Measurements from ENCODE around the gene CHST11.

CHST11 gene

GRCh38 chr12:104456417-104456949 is at the start of gene CHST11:
Gene CHST11, plus strand, starts transcription at chr12:104456948.
- peak; percentile 82 for DNase-seq

GRCh38 chr12:104407438-104407837 is 49.3 kb upstream of the CHST11 start:
- DNase-seq, result no peak

- DNase-seq, result no peak
Observed at GRCh38 chr12:104407922-104408321, 48.8 kb upstream of the CHST11 start.

GRCh38 chr12:104410326-104410725 is 46.4 kb upstream of the CHST11 start:
- no peak for DNase-seq

GRCh38 chr12:104410786-104411185 is 46.0 kb upstream of the CHST11 start:
- DNase-seq, result no peak

GRCh38 chr12:104411826-104412641 is 44.7 kb upstream of the CHST11 start:
- no peak for DNase-seq

GRCh38 chr12:104412681-104413080 is 44.1 kb upstream of the CHST11 start:
- no peak for DNase-seq

GRCh38 chr12:104413330-104413729 is 43.4 kb upstream of the CHST11 start:
- no peak for DNase-seq

GRCh38 chr12:104414581-104415341 is 42.0 kb upstream of the CHST11 start:
- DNase-seq, result peak; percentile 13

- no peak for DNase-seq
Observed at GRCh38 chr12:104415342-104415980, 41.3 kb upstream of the CHST11 start.

- no peak for DNase-seq
Observed at GRCh38 chr12:104416136-104416535, 40.6 kb upstream of the CHST11 start.

- DNase-seq, result no peak
Observed at GRCh38 chr12:104416585-104416984, 40.2 kb upstream of the CHST11 start.

GRCh38 chr12:104419717-104420116 is 37.0 kb upstream of the CHST11 start:
- no peak for DNase-seq

- no peak for DNase-seq
Observed at GRCh38 chr12:104420868-104421267, 35.9 kb upstream of the CHST11 start.

GRCh38 chr12:104421343-104421742 is 35.4 kb upstream of the CHST11 start:
- no peak for DNase-seq

GRCh38 chr12:104422441-104422840 is 34.3 kb upstream of the CHST11 start:
- DNase-seq, result no peak

GRCh38 chr12:104423273-104423672 is 33.5 kb upstream of the CHST11 start:
- DNase-seq, result no peak

GRCh38 chr12:104423809-104424208 is 32.9 kb upstream of the CHST11 start:
- DNase-seq, result no peak

GRCh38 chr12:104424955-104425354 is 31.8 kb upstream of the CHST11 start:
- no peak for DNase-seq

- DNase-seq, result no peak
Observed at GRCh38 chr12:104425614-104426013, 31.1 kb upstream of the CHST11 start.

GRCh38 chr12:104426926-104427546 is 29.7 kb upstream of the CHST11 start:
- DNase-seq, result no peak

- DNase-seq, result no peak
Observed at GRCh38 chr12:104427547-104427938, 29.2 kb upstream of the CHST11 start.

GRCh38 chr12:104433061-104433460 is 23.7 kb upstream of the CHST11 start:
- DNase-seq, result no peak
